ENCODE results near the gene CLN3.
"Not testable (repeated sequence)": the region's sequence is repeated elsewhere in the genome, so short reads cannot be mapped to it uniquely, and the experiment has no call there.

CLN3 gene

GRCh38 chr16:28491970-28492474, at the start of gene CLN3:
Gene CLN3, minus strand, starts transcription at chr16:28492074. Its CDS starts 315 bp downstream, at chr16:28491759.
- DNase-seq = peak; percentile 91

GRCh38 chr16:28540346-28540745, 48.5 kb upstream of the CLN3 start:
- no peak for DNase-seq

- no peak for DNase-seq
Measured at GRCh38 chr16:28538733-28539596, 47.1 kb upstream of the CLN3 start, which contains the start of gene NUPR1. Gene NUPR1, minus strand, starts transcription at chr16:28538974. Its CDS starts 67 bp downstream, at chr16:28538907.

DNA sequence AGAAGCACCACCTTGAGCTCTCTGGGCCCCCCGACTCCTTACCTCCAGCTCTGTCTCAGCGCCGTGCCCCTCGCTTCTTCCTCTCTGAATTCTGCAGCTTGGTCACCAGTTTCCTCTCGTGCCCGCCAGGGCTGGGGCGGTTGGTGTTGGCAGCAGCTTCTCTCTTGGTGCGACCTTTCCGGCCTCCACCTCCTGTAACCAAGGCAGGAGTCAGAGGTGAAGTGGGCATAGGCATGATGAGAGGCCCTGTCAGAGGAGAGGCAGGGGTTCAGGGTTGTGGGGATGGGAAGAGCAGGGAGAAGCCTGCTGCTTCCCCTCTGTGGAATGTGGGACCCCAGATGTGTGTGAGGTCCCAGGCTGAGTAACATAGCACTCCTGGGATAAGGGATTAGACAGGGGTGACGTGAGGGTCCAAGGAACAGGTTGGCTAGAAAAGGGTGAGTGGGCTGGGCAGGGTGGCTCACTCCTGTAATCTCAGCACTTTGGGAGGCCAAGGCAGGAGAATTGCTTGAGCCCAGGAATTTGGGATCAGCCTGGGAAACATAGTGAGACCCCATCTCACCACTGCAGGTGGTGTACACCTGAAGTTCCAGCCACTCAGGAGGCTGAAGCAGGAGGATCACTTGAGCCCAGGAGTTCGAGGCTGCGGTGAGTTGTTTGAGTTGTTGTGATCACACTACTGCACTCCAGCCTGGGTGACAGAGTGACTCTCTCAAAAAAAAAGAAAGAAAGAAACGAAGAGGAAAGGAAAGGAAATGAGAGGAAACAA, 46.3 kb upstream of the CLN3 start:
- no peak for DNase-seq

- DNase-seq = no peak
Measured at GRCh38 chr16:28537076-28537475, 45.2 kb upstream of the CLN3 start.

- DNase-seq = no peak
Measured at GRCh38 chr16:28534542-28535373, 42.9 kb upstream of the CLN3 start.

DNA sequence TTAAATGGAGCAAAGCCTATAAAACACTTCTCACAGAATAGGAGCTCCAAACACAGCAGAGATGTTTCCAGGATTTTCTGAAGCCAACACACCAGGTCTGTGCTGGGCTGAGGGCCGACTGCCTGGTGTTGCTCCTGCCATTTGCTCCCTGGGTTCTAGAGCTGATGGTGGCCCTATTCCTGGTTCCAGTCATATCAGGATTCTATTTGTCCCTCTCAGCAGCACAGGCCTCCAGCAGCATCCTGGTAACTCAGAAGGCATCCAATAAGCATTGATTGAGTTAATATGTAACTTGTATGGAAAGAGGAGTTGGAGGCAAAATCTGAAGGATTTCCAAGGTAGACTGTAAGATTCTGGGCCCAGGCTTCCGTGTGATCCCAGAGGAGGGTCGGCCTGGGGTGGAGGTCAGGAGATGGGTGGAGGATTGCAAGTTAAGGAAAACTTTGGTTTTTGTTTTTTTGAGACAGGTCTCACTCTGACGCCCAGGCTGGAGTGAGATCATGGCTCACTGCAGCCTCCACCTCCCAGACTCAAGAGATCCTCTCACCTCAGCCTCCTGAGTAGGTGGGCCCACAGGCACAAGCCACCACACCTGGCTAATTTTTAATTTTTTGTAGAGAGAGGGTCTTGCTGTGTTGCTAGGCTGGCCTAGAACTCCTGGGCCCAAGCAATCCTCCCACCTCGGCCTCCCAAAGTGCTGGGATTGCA, 41.2 kb upstream of the CLN3 start:
- DNase-seq = no peak

DNA sequence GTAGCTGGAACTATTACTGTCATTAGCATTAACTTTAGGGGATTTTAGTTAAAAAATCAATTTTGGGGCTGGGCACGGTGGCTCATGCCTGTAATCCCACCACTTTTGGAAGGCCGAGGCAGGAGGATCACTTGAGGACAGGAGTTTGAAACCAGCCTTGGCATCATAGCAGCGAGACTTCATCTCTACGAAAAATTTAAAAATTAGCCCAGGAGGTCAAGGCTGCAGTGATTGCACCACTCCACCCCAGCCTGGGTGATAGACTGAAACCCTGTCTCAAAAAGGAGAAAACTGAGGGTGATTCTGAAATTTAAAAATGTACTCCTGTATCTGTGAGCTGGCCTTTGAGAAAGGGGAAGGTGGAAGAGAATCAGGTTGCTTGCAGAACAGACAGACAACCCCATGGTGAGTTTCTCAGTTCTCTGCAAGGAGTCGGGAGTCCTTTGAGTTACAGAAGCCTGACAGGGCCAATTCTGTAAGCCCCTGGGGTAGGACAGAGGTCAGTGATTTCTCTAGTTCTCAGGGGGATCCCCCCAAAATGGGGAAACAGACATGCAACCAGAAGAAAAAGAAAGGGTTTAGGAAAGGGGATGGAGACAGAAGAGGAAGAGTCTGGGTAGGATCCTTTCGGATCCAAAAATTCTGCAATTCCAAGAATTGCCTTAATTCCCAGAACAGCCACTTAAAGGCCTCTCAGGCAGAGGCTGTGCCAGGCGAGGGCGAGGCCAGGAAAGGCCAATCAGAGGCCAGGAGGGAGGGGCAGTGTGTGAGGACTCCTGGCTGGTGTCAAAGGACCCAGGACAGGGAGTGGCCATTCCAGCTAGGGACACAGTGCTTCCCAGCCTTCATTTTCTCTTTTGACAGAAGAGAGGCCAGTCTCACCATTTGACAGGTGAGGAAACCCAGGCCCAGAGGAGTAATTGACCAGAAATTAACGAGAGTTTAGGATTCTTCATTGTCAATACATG, 40.2 kb upstream of the CLN3 start:
- DNase-seq = no peak

GRCh38 chr16:28529124-28529523, 37.2 kb upstream of the CLN3 start:
- no peak for DNase-seq

- no peak for DNase-seq
Measured at GRCh38 chr16:28528463-28528867, 36.6 kb upstream of the CLN3 start.

DNA sequence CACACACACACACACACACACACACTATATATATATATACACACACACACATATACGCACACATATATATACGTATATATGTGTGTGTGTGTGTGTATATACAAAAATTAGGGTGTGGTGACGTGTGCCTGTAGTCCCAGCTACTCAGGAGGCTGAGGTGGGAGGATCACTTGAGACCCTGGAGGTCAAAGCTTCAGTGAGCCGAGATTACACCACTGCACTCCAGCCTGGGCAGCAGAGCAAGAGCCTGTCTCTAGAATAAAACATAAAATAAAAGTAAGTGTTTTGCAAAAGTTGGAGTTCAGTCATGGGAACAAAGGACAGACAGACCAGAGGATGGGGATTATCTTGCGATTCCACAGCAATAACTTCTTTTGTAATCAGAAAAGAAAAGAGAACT, 36.1 kb upstream of the CLN3 start:
- DNase-seq = no peak

GRCh38 chr16:28527100-28527785, 35.4 kb upstream of the CLN3 start:
- DNase-seq = not testable (repeated sequence)

DNA sequence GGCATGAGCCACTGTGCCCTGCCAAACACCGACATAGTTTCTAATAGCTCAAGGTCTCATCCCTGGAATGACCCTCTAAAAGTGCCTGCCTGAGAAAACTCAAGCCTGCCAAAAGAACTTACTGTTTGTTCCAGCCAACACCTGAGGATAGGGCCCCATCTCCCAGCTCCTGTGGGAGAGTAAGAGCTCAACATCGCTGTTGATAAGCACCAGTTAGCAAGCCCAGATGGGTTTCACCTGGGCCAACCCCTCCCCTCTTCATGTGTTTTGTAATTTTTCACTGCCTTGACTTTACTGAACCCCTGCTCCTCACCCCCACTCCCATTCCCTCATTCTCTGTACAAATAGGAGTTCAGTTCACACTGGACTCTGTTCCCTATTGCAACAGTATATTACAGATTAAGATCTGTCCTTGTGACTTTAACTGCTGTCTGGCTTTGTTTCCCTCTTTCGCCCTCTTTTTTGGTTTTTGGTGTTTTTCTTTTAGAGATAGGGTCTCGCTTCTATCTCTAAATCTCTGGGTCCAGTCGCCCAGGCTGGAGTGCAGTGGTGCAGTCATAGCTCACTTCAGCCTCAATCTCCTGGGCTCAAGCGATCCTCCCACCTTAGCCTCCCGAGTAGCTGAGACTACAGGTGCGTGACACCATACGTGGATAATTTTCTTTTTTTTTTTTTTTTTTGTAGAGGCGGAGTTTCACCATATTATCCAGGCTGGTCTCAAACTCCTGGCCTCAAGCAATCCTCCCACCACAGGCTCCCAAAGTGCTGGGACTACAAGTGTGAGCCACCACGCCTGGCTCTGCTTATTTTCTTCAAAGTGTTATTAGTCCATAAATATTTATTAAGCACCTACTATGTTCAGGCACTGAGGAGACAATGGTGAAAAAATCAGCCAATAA, 34.6 kb upstream of the CLN3 start:
- DNase-seq = no peak

- DNase-seq = no peak
Measured at GRCh38 chr16:28524681-28525171, 32.9 kb upstream of the CLN3 start.

GRCh38 chr16:28522792-28523191, 30.9 kb upstream of the CLN3 start:
- no peak for DNase-seq

DNA sequence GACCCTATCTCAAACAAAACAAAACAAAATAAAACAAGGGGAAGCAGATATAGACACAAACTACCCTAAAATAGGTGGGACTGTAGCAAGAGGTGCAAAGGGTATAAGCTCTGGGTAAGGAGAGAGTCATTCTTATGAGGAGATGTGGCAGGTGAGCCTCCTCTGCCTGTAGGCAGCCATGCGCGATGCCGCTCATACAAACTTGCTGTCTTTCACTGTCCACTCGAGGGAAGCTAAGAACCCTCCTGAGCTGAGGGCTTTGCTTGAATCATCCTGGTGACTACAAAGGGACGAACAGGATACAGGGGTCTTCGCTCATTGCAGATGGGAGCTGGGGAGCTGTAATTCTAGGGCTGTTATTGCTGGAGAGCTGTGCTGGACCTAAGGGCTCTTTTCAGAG, 29.6 kb upstream of the CLN3 start:
- no peak for DNase-seq

DNA sequence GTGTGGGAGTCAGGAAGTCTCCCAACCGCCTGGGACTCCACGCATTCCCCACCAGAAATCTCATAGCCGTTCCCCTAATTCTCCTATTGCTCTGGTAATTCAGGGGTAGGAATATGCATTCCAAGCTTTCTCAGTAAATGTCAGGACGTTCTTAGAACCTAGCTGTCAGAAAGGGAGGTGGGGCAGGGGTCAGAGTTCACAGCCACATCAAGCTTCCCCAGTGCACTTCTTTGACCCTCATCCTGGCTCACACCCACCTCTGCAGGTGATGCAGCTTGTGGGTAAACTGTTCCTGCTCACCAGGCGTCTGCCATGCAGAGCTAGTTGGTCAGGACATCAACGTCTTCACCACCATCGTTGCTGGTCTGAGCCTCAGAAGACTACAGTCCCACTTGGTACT, 28.8 kb upstream of the CLN3 start:
- no peak for DNase-seq

GRCh38 chr16:28514246-28514645, 22.4 kb upstream of the CLN3 start:
- DNase-seq = no peak
